ENCODE results near the gene PTOV1.

DNA sequence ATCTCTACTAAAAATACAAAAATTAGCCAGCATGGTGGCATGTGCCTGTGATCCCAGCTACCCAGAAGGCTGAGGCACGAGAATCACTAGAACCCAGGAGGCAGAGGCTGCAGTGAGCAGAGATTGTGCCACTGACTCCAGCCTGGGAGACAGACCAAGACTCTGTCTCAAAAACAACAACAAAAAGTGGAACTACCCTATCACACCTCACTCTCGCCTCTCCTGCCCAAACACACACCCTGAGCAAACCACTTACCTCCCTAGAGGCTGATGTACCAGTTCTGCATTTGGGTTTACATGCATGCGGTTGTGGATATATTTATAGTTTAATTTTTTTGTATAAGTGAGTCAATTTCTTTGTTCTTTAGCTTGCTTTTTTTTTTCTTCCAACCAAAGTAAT, 7.7 kb upstream of the PTOV1 start:
- TF ChIP-seq, protein P1, sequence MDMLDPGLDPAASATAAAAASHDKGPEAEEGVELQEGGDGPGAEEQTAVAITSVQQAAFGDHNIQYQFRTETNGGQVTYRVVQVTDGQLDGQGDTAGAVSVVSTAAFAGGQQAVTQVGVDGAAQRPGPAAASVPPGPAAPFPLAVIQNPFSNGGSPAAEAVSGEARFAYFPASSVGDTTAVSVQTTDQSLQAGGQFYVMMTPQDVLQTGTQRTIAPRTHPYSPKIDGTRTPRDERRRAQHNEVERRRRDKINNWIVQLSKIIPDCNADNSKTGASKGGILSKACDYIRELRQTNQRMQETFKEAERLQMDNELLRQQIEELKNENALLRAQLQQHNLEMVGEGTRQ (IDR thresholded peaks at IDR 0.05; ENCODE audit: borderline replicate concordance, low read depth, low read length) = no peak
- TF ChIP-seq, protein P2, sequence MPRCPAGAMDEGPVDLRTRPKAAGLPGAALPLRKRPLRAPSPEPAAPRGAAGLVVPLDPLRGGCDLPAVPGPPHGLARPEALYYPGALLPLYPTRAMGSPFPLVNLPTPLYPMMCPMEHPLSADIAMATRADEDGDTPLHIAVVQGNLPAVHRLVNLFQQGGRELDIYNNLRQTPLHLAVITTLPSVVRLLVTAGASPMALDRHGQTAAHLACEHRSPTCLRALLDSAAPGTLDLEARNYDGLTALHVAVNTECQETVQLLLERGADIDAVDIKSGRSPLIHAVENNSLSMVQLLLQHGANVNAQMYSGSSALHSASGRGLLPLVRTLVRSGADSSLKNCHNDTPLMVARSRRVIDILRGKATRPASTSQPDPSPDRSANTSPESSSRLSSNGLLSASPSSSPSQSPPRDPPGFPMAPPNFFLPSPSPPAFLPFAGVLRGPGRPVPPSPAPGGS (IDR thresholded peaks at IDR 0.05; ENCODE audit: borderline replicate concordance, insufficient read depth, low read depth, low read length, poor library complexity, severe bottlenecking) = no peak
- no peak for TF ChIP-seq HDAC6 (IDR thresholded peaks at IDR 0.05; ENCODE audit: unreplicated experiment)
- no peak for TF ChIP-seq SMC3 (IDR thresholded peaks at IDR 0.05; ENCODE audit: borderline replicate concordance, low read length)
- TF ChIP-seq CBX5 (IDR thresholded peaks at IDR 0.05; ENCODE audit: low read depth) = no peak

Measured in GM12878 (cell line).